WTC11 (cell line): Measurements from ENCODE around the gene HOXB1. TPM values are rescaled to one million over a fixed set of nuclear protein-coding genes. Genes with fewer than 3 reads are reported as not detected.
A peak's percentile ranks its signal among the peaks of the same experiment; 100 is the strongest.

ENCODE experiments used
- ATAC-seq: fragments of 200-7000 bp; cut with Tn5 transposase; 2 replicates; pipeline ENCODE4 v1.10.0; 2021; ENCODE audit warnings: mild to moderate bottlenecking, moderate library complexity
- CTCF ChIA-PET: fragments of 300-600 bp; sonication (Branson Sonifier 250); formaldehyde crosslinking; loops from one replicate; lab custom pipeline; 2021; ENCODE audit warnings: antibody characterized with exemption; lab: Charles Lee
- POLR2A ChIA-PET: fragments of 350-600 bp; sonication (Branson Sonifier 250); formaldehyde crosslinking; loops from one replicate; lab custom pipeline; 2021; ENCODE audit warnings: antibody characterized with exemption; lab: Charles Lee
- DNase-seq: peaks from one replicate; pipeline ENCODE4 v3.0.0; 2021; ENCODE audit warnings: low spot score
- H3K27ac Mint-ChIP-seq: 2 replicates; pipeline ENCODE4 v1.8.0; 2021; ENCODE audit warnings: mixed read lengths
- H3K27me3 Mint-ChIP-seq: 2 replicates; pipeline ENCODE4 v1.8.0; 2021; ENCODE audit warnings: low read depth, mild to moderate bottlenecking, moderate library complexity, mixed read lengths
- H3K36me3 Mint-ChIP-seq: 2 replicates; pipeline ENCODE4 v1.8.0; 2021; ENCODE audit warnings: mixed read lengths
- H3K4me1 Mint-ChIP-seq: 2 replicates; pipeline ENCODE4 v1.8.0; 2022; ENCODE audit warnings: mixed read lengths
- H3K4me3 Mint-ChIP-seq: 2 replicates; pipeline ENCODE4 v1.8.0; 2021; ENCODE audit warnings: mild to moderate bottlenecking, moderate library complexity, mixed read lengths
- H3K9me3 Mint-ChIP-seq: 2 replicates; pipeline ENCODE4 v1.8.0; 2021; ENCODE audit warnings: mixed read lengths
- AFF4 ChIP-seq: sonication (generic); formaldehyde crosslinking; IDR thresholded peaks from 2 replicates; pipeline ENCODE4 v1.8.1; 2023; ENCODE audit warnings: mild to moderate bottlenecking, missing genetic modification reagents, borderline replicate concordance
- CREB1 ChIP-seq: sonication (generic); formaldehyde crosslinking; IDR thresholded peaks from 2 replicates; pipeline ENCODE4 v1.8.0; 2023; ENCODE audit warnings: mild to moderate bottlenecking, missing genetic modification reagents
- ETV6 ChIP-seq: sonication (generic); formaldehyde crosslinking; IDR thresholded peaks from 2 replicates; pipeline ENCODE4 v1.8.1; 2022; ENCODE audit warnings: mild to moderate bottlenecking, missing genetic modification reagents
- FOXP1 ChIP-seq: sonication (generic); formaldehyde crosslinking; IDR thresholded peaks from 2 replicates; pipeline ENCODE4 v1.8.0; 2022; ENCODE audit warnings: missing genetic modification reagents, mild to moderate bottlenecking, moderate library complexity, borderline replicate concordance
- FOXP4 ChIP-seq: sonication (generic); formaldehyde crosslinking; IDR thresholded peaks from 2 replicates; pipeline ENCODE4 v1.8.0; 2022; ENCODE audit warnings: mild to moderate bottlenecking, missing genetic modification reagents
- IRF2 ChIP-seq: sonication (generic); formaldehyde crosslinking; IDR thresholded peaks from 2 replicates; pipeline ENCODE4 v1.8.0; 2022; ENCODE audit warnings: low read depth, missing genetic modification reagents, borderline replicate concordance
- JUN ChIP-seq: sonication (generic); formaldehyde crosslinking; IDR thresholded peaks from 2 replicates; pipeline ENCODE4 v1.8.0; 2023; ENCODE audit warnings: mild to moderate bottlenecking, missing genetic modification reagents
- NFYB ChIP-seq: sonication (generic); formaldehyde crosslinking; conservative IDR thresholded peaks from 2 replicates; pipeline ENCODE4 v1.8.0; 2022; ENCODE audit warnings: low read depth, missing genetic modification reagents
- NR1H2 ChIP-seq: sonication (generic); formaldehyde crosslinking; IDR thresholded peaks from 2 replicates; pipeline ENCODE4 v1.9.0; 2021; ENCODE audit warnings: mild to moderate bottlenecking, moderate library complexity, missing genetic modification reagents
- SOX15 ChIP-seq: fragments of 250-450 bp; sonication (Bioruptor Pico); IDR thresholded peaks from 2 replicates; pipeline ENCODE4 v1.9.0; 2021; ENCODE audit warnings: mild to moderate bottlenecking
- TEAD1 ChIP-seq: sonication (generic); formaldehyde crosslinking; IDR thresholded peaks from 2 replicates; pipeline ENCODE4 v1.8.0; 2022; ENCODE audit warnings: mild to moderate bottlenecking, missing genetic modification reagents
- ZBTB21 ChIP-seq: sonication (generic); formaldehyde crosslinking; IDR thresholded peaks from 2 replicates; pipeline ENCODE4 v1.8.1; 2023; ENCODE audit warnings: mild to moderate bottlenecking, missing genetic modification reagents, borderline replicate concordance
- ZBTB43 ChIP-seq: sonication (generic); formaldehyde crosslinking; IDR thresholded peaks from 2 replicates; pipeline ENCODE4 v1.8.1; 2023; ENCODE audit warnings: mild to moderate bottlenecking, missing genetic modification reagents
- ZMAT4 ChIP-seq: fragments of 250-450 bp; sonication (Bioruptor Pico); IDR thresholded peaks from 2 replicates; pipeline ENCODE4 v1.9.0; 2021; ENCODE audit warnings: mild to moderate bottlenecking
- ZNF396 ChIP-seq: fragments of 250-450 bp; sonication (Bioruptor Pico); IDR thresholded peaks from 2 replicates; pipeline ENCODE4 v1.8.0; 2021; ENCODE audit warnings: mild to moderate bottlenecking, moderate library complexity, borderline replicate concordance
- ZNF416 ChIP-seq: fragments of 250-450 bp; sonication (Bioruptor Pico); IDR thresholded peaks from 2 replicates; pipeline ENCODE4 v1.9.0; 2021; ENCODE audit warnings: mild to moderate bottlenecking, inconsistent platforms
- total RNA-seq: library from RNA; stranded (reverse); gene quantifications from 3 replicates; pipeline ENCODE4 v1.2.3, GENCODE V29; 2021
- TF ChIP-seq, protein P1 (sequence below): sonication (generic); formaldehyde crosslinking; IDR thresholded peaks from 2 replicates; pipeline ENCODE4 v1.8.0; 2022; ENCODE audit warnings: mild to moderate bottlenecking, missing genetic modification reagents
- TF ChIP-seq, protein P2 (sequence below): sonication (generic); formaldehyde crosslinking; conservative IDR thresholded peaks from 2 replicates; pipeline ENCODE4 v1.8.1; 2022; ENCODE audit warnings: mild to moderate bottlenecking, missing genetic modification reagents
- TF ChIP-seq, protein P3 (sequence below): fragments of 250-450 bp; sonication (Bioruptor Pico); conservative IDR thresholded peaks from 2 replicates; pipeline ENCODE4 v1.9.0; 2021; ENCODE audit warnings: mild to moderate bottlenecking
- TF ChIP-seq, protein P4 (sequence below): sonication (generic); formaldehyde crosslinking; IDR thresholded peaks from 2 replicates; pipeline ENCODE4 v1.8.0; 2022; ENCODE audit warnings: mild to moderate bottlenecking, missing genetic modification reagents

The HOXB1 gene
- total RNA-seq, 1 experiment from 2014 or later, result 0.63 TPM

GRCh38 chr17:48542114-48542656 lies 11.4 kb upstream of the HOXB1 start:
- Mint-ChIP-seq H3K4me1 (peaks cover 55% of the 10 kb centered on the region), H3K36me3 (no peaks in the 10 kb centered on the region), H3K27ac (no peak overlapping the region), H3K9me3 (no peaks in the 10 kb centered on the region), H3K27me3 (peaks cover 95% of the 10 kb centered on the region), H3K4me3 (peak overlapping the region; percentile 73)
- ATAC-seq (no peak), DNase-seq (no peak)
- ChIA-PET POLR2A (no interaction called here), CTCF (interaction anchor here (1.1 to 1.5 kb wide), 3 partner anchors 12 to 183 kb away, joined by 3 to 5 read pairs (median 4); partner anchors contain the start of gene HOXB1)
- TF ChIP-seq ZMAT4 (CRISPR knock-in tag) (no peak), ETV6 (CRISPR knock-in tag) (no peak), ZBTB43 (CRISPR knock-in tag) (no peak), AFF4 (CRISPR knock-in tag) (no peak), ZNF396 (no peak), FOXP4 (CRISPR knock-in tag) (no peak), NR1H2 (CRISPR knock-in tag) (no peak), NFYB (CRISPR knock-in tag) (no peak), FOXP1 (CRISPR knock-in tag) (no peak), ZBTB21 (CRISPR knock-in tag) (no peak), JUN (no peak), ZNF416 (no peak), IRF2 (no peak), CREB1 (CRISPR knock-in tag) (no peak), TEAD1 (CRISPR knock-in tag) (no peak), SOX15 (CRISPR knock-in tag) (no peak)
- TF ChIP-seq, protein P1, sequence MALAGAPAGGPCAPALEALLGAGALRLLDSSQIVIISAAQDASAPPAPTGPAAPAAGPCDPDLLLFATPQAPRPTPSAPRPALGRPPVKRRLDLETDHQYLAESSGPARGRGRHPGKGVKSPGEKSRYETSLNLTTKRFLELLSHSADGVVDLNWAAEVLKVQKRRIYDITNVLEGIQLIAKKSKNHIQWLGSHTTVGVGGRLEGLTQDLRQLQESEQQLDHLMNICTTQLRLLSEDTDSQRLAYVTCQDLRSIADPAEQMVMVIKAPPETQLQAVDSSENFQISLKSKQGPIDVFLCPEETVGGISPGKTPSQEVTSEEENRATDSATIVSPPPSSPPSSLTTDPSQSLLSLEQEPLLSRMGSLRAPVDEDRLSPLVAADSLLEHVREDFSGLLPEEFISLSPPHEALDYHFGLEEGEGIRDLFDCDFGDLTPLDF, result no peak
- TF ChIP-seq, protein P2, sequence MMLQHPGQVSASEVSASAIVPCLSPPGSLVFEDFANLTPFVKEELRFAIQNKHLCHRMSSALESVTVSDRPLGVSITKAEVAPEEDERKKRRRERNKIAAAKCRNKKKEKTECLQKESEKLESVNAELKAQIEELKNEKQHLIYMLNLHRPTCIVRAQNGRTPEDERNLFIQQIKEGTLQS (CRISPR knock-in tag), result no peak
- TF ChIP-seq, protein P3, sequence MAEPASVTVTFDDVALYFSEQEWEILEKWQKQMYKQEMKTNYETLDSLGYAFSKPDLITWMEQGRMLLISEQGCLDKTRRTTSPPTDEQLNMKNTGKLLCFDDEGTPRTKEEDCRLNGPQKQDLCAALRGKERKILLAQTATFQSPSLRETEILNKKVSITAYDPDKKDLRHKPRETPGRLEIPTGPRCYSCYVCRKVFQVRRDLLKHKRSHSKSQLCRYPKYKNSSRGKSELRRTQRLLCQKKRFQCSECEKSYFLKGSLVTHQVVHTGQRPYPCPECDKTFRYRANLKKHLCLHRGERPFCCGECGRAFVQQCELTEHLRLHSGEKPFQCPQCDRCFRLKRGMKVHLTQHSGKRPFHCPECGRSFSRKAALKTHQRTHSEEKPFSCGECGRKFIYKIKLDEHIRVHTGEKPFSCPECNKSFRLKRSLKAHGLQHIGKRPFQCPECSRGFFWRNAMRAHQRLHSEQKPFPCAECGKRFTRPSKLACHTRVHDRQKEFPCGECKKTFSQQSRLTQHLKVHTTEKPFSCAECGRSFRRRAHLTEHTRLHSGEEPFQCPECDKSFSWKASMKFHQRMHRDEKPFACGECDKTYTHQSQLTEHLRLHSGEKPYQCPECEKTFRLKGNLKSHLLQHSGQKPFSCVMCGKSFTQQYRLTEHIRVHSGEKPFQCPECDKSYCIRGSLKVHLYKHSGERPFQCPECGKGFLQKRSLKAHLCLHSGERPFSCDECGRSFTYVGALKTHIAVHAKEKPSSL, result no peak
- TF ChIP-seq, protein P4, sequence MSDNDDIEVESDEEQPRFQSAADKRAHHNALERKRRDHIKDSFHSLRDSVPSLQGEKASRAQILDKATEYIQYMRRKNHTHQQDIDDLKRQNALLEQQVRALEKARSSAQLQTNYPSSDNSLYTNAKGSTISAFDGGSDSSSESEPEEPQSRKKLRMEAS (CRISPR knock-in tag), result no peak
